EH (cell line): Measurements from ENCODE around the gene FSTL1.

Source experiments
- DNase-seq: peaks from one replicate; pipeline ENCODE4 v3.0.0-alpha.2; 2015; ENCODE audit warnings: low read depth

The FSTL1 gene

DNA sequence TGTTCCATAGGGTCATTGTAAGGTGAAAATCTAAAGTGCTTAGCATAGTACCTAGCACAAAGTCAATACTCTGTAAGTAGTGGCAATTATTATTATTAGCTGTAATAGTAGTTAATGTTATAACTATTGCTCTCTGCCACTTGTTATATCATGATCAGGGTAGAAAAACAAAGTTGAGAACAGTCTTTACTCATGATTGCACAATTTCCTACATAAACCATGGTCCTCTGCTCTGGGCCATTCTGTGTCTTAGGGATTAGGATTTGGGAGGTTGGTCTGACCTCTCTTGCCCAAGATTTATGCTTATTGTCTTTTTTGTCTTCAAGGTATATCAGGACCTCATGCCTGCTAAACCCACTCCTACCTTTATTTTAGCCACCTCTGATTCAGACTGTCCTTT is 97.3 kb downstream of the FSTL1 start:
- DNase-seq: no peak

DNA sequence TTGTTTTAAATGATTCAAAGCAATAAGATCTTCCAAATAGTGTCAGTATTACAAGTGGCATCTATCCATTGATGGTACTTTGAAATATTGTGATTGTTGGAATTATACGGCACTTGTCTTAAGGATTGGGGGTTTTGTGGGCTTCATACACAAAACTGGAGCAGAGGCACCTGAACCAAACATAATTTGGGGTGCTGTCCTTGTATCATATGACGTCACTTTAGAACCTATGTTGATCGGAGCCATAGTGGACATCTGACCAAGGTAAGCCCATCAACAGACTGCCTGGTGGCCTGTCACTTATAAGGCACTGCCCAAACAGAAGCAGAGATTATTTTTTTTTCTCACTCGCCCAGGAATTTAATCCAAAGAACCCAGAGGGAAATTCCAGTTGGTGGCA is 98.8 kb downstream of the FSTL1 start:
- DNase-seq: no peak

DNA sequence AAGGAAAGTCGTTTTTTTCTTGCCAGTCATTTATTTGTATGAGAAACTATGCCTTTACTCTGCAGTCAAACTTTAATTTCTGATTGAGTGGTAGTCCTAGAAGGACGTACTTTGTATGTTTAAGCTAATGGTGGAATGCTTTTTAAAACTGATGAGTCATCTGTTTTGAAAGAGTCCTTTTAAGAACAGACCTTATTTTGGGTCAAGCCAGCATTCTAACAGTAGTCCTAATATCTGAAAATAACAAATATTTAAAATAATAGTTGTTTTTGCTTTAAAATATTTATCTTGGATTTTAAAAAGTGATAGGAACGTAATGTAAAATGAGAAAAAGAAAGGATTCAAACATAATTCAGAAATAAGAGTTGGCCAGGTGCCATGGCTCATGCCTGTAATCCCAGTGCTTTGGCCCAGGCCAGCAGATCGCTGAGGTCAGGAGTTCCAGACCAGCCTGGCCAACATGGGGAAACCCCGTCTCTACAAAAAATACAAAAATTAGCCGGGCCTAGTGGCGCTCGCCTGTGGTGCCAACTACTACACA is 100.3 kb downstream of the FSTL1 start:
- peak; percentile 79 for DNase-seq

DNA sequence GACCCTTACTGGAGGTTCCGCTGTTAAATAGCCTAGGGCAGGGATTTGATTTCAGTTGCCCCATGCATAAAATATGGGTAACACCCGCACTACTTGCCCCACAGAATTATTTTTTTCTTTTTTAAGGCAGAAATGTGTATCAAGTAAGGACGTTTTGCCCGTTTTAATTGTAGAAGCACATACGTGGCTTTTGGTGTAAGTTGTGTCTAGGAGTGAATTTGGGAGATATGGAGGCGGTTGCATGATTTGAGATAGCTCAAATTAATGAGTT is 101.0 kb downstream of the FSTL1 start:
- DNase-seq: no peak

DNA sequence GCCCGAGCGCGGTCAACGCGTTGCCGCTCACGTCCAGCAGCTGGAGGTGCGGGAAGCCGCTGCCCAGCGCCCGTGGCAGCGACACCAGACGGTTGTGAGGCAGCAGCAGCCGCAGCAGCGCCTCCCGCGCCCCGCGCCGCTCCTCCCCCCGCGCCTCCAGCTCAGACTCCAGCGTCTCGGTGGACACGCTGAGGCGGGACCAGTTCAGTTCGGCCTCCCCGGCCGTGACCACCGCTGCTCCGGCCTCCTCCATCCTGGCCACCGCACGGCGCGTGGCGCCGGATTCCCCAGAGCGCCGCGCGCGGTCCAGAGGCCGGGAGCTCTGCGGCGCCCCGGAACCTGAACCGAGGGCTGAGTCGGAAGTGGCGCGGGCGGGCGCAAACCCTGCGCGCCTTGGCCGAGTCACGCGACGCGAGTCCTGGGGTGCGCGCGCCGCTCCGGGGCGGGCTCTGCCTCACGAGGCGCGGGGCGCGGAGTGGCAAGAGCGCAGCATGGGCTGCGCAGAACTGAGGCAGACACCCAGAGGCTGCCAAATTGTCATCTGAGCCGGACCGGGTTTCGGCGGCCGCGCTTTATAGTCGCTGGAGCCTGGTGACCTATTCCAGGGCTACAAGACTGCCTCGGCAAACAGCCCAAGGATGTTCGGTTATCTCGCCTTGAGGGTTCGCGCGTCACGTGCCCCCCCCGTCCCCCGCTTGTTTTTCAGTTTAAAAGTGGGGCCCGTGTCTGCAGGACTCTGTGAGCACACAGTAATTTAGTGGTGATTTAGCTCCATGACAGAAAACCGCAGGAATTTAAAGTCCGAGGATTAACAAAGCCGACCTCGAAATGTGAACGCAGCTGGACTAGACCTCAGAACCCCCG is 101.6 kb downstream of the FSTL1 start, which contains the start of gene LRRC58:
Gene LRRC58, minus strand, starts transcription at position 364 of the 864 bp plus-strand sequence. Its CDS starts 111 bp downstream, at position 253.
- peak; percentile 94 for DNase-seq

DNA sequence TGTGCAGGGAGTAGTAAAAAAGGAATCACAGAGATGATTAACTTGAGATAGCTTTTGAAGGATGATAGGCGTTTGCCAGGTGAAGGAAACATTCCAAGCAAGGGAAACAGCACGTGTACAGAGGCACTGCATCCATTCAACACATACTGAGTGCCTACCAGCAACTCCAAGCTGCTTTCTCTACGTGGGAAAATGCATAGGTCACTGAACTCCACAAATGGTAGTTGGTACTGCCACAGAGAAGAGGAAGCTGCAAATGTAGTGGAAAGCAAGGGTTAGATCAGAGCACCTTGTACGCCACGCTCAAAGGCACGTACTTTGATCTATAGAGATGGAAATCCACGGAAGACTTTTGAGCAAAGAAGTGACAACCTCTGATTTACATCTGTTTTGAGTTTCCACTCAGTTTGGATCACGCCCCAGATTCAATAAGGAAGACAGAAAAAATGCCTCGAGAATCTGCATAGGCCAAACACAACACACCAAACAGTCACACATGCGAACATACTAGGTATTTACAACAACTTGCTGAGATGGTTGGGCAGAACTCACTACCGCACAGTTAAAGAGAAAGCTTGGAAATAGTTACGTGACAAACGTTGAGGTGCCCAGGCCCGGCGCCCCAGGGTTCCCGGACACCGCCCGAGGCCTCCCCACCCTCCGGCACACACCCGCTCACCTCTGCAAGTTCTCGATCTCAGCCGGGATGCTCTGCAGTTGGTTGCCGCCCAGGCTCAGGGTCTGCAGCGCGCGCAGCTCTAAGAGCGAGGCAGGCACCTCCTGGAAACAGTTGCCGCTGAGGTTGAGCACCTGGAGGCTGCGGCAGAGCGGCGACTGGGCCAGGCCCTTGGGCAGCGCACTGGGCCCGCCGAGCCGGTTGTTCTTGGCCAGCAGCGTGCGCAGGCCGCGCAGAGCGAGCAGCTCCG is 102.5 kb downstream of the FSTL1 start:
- DNase-seq: peak; percentile 26

DNA sequence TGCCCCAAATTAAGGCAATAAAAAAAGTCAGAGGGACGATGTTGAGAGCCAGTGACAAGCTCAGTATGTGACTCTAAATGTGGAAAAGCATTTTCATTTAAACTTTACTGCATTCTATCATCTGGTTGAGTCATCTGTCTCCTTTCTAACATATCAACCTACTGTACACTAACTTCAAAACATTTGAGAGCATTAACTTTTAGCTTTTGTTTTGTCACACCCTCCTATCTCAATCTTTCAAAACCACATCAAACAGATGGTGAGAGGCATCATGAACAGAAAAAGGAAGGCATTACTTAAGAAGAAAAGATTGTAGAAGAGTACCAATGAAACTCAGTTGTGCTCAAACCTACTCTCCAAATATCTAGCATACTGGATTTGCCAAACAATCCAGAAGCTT is 106.4 kb downstream of the FSTL1 start:
- DNase-seq: peak; percentile 18
